Activated CD4-positive, alpha-beta T cell treated with anti-CD3 and anti-CD28 coated beads, Interleukin-10, Interleukin-2, amounts not matched to agents 100 ng/mL and 50 ng/mL, durations not matched to agents 16 hours and 8 hours (primary cell): Measurements from ENCODE around the gene DYNLT2.

Source experiments
- DNase-seq: peaks from one replicate; pipeline ENCODE4 v3.0.0-alpha.2; 2020

The DYNLT2 gene

GRCh38 chr6:169692516-169692915 lies 58.9 kb downstream of the DYNLT2 start:
- no peak for DNase-seq

DNA sequence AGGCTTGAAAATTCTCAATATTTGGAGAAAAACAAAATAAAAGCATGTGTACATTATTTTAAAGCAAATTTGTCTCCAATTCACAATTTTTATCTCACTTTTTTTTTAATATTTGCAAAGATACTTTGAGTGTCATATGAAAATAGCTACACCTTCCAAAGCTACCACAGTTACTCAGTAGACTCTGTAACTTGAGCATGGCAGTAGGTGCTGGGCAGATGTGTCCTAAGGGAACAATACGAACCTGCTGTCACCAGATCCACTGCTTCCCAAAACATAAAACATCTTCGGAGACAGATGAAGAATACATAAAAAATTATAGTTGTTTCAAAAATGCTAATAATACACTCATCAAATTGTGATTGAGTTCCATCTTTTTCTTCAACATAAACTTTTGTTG lies 60.1 kb downstream of the DYNLT2 start:
- DNase-seq, result no peak
